Measurements from ENCODE around the gene HOXC9. TPM values are rescaled to one million over a fixed set of nuclear protein-coding genes. Genes with fewer than 3 reads are reported as not detected.

HOXC9 gene
- total and polyA plus RNA-seq, 10 donors: 0.05 TPM; not detected in 9

DNA sequence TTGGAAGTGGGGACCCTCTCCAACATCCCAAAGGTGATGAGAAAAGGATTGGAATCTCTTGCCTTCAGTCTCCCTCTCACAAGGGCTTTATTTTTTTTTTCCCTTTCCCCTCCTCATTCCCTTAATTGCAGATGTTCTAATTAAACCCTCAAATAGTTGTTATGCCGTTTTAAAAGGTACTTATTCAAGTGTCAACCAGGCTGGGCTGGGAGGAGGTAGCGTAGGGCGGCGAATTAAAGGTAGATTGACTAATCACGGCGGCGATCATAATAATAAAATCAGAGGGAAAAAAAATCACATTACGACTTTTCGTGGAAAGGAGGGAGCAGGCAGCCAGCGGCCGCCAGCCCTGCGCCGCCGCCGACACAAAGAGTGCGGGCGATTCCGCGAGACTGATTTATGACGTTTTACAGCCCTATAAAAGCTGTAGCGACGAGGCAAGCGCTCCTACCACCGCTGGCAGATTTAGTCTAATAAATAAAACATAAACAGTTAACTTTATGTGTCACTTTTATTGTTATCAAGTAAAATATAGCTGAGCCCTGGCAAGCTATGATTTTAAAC is 52.0 kb downstream of the HOXC9 start:
- no peaks in the 10 kb centered on the region for H3K36me3 ChIP-seq
- H3K27me3 ChIP-seq (replicated peaks in 1 of 7): peaks cover 7 to 100% (median 67%) of the 10 kb centered on the region in 7 donors
- no peaks in the 10 kb centered on the region for H3K9me3 ChIP-seq
- intact Hi-C loops (cut with DNase I; ENCODE audit: low total_unique reads): no loop called here
- H3K4me1 ChIP-seq: peaks cover 4 to 59% (median 34%) of the 10 kb centered on the region in 6 donors
- no peak overlapping the region for H3K4me3 ChIP-seq
- DNase-seq: peak; percentile 54
- no peak overlapping the region for H3K27ac ChIP-seq
- 9 to 37% (median 25%) methylated on average over 24 of the region's 24 CpGs for WGBS, 5 donors
- TF ChIP-seq POLR2A (IDR thresholded peaks at IDR 0.05): no peak
- no peak for TF ChIP-seq POLR2AphosphoS5 (IDR thresholded peaks at IDR 0.05)
- TF ChIP-seq CTCF (IDR thresholded peaks at IDR 0.05 in 8 of 11, conservative IDR thresholded peaks at IDR 0.05 in 3 of 11): no peak

DNA sequence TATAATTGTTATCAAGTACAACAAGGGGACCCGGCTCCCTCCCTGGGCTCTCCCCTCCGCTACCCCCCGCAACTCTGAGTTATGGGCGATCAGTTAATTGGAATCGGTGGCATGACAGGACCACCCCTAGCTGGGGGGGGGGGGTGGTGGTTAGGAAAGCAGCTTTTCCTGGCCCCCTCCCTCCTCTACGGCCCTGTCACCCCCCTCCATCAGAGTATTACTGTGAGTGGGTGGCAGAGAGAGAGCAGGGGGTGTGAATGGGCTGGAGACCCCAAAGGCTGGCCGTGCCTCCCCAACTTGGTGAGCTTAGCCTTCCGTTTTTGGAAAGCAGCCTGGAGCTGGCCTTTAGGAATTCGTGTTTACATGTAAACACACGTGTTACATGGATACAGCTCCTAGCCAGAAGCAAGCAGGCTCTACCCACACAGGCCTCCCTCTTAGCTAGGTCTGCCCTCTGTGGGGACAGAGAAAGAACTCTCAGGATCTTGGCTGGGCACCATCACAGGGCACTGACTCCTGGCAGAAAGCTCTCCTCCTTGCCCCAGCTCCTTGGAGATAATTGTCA is 52.6 kb downstream of the HOXC9 start:
- intact Hi-C loops (cut with DNase I; ENCODE audit: low total_unique reads): no loop called here
- DNase-seq: peak; percentile 55
- 19 to 36% (median 27%) methylated on average over 7 to 10 of the region's 10 CpGs for WGBS, 5 donors
- Histone ChIP-seq H3K27ac (peak overlapping the region in 6 of 8 donors; percentile 80 to 91 (median 87)), H3K9me3 (no peaks in the 10 kb centered on the region), H3K4me1 (peaks cover 0 to 53% (median 28%) of the 10 kb centered on the region in 6 donors), H3K36me3 (no peaks in the 10 kb centered on the region), H3K4me3 (peak overlapping the region in 5 of 8 donors; percentile 46 to 73 (median 54)), H3K27me3 (replicated peaks in 1 of 7) (peaks cover 7 to 100% (median 62%) of the 10 kb centered on the region in 7 donors)
- TF ChIP-seq CTCF (IDR thresholded peaks at IDR 0.05 in 8 of 11, conservative IDR thresholded peaks at IDR 0.05 in 3 of 11) (no peak), POLR2AphosphoS5 (IDR thresholded peaks at IDR 0.05) (no peak), POLR2A (IDR thresholded peaks at IDR 0.05) (no peak)

Small RNA genes lying within 50 kb of the gene (microRNA-seq; reads per million reads assigned to microRNA genes)
- gene MIR196A2: 11.6 to 50.8 (median 12.3) reads per million in 3 donors
- 2.5 to 13.7 (median 3.1) reads per million in 3 donors for gene MIR615

Small RNA genes lying within 50 kb of the gene (small RNA-seq; reads per million reads assigned to genes)
- gene AC012531.3 (0 reads per million in 4 donors), gene AC012531.4 (0 reads per million in 4 donors), gene HOXC5 (0 reads per million in 4 donors), gene MIR196A2 (0.15 to 0.97 (median 0.67) reads per million in 4 donors), gene MIR615 (0 to 0.14 (median 0) reads per million in 4 donors), gene RF01905 (0 reads per million in 4 donors), gene RF01906 (0 reads per million in 4 donors)

Other genes starting within 250 kb of the HOXC9 start
- gene CISTR, start 248.2 kb upstream of the HOXC9 start, total RNA-seq: not detected
- gene CISTR, start 248.2 kb upstream of the HOXC9 start, polyA plus RNA-seq: under 1 TPM in 1 of 3 donors, not detected in 2; 0.20 TPM
- gene HOXC13, start 61.3 kb upstream of the HOXC9 start, total RNA-seq: not detected
- gene HOXC13, start 61.3 kb upstream of the HOXC9 start, polyA plus RNA-seq: not detected
- not detected for gene HOXC12, start 45.3 kb upstream of the HOXC9 start, total RNA-seq
- gene HOXC12, start 45.3 kb upstream of the HOXC9 start, polyA plus RNA-seq: not detected
- gene HOXC11, start 27.0 kb upstream of the HOXC9 start, total RNA-seq: not detected
- gene HOXC11, start 27.0 kb upstream of the HOXC9 start, polyA plus RNA-seq: not detected
- not detected for gene HOTAIR, start 25.2 kb upstream of the HOXC9 start, total RNA-seq
- not detected for gene HOTAIR, start 25.2 kb upstream of the HOXC9 start, polyA plus RNA-seq
- gene HOXC10, start 15.0 kb upstream of the HOXC9 start, total RNA-seq: not detected
- gene HOXC10, start 15.0 kb upstream of the HOXC9 start, polyA plus RNA-seq: not detected
- not detected for gene HOXC8, start 8.8 kb downstream of the HOXC9 start, total RNA-seq
- under 1 TPM in 2 of 3 donors, not detected in 1; 0.04 to 0.10 TPM for gene HOXC8, start 8.8 kb downstream of the HOXC9 start, polyA plus RNA-seq
- under 1 TPM in 4 of 7 donors, not detected in 3; 0.19 to 0.52 (median 0.34) TPM for gene HOXC6, start 28.3 kb downstream of the HOXC9 start, total RNA-seq
- under 1 TPM in 2 of 3 donors, not detected in 1; 0.11 to 0.16 TPM for gene HOXC6, start 28.3 kb downstream of the HOXC9 start, polyA plus RNA-seq
- not detected for gene HOXC5, start 32.9 kb downstream of the HOXC9 start, total RNA-seq
- under 1 TPM in 1 of 3 donors, not detected in 2; 0.06 TPM for gene HOXC5, start 32.9 kb downstream of the HOXC9 start, polyA plus RNA-seq
- 1 to 10 TPM in 4 of 7 donors, under 1 TPM in 3; 0.68 to 2.1 (median 1.4) TPM for gene HOXC4, start 53.7 kb downstream of the HOXC9 start, total RNA-seq
- 1 to 10 TPM in 2 of 3 donors, under 1 TPM in 1; 0.49 to 2.6 (median 1.8) TPM for gene HOXC4, start 53.7 kb downstream of the HOXC9 start, polyA plus RNA-seq
- 10 to 100 TPM; 20.9 to 36.3 (median 23.1) TPM for gene SMUG1, start 188.8 kb downstream of the HOXC9 start, total RNA-seq
- 10 to 100 TPM; 24.0 to 42.2 (median 37.4) TPM for gene SMUG1, start 188.8 kb downstream of the HOXC9 start, polyA plus RNA-seq